Measurements from ENCODE around the gene ARHGAP6. TPM values are rescaled to one million over a fixed set of nuclear protein-coding genes. Genes with fewer than 3 reads are reported as not detected.
"Not testable (repeated sequence)": the region's sequence is repeated elsewhere in the genome, so short reads cannot be mapped to it uniquely, and the experiment has no call there.

Gene ARHGAP6
- total RNA-seq, 1 experiment from 2014 or later = 0.07 TPM

GRCh38 chrX:11355944-11356343 lies 309.8 kb downstream of the ARHGAP6 start:
- not testable (repeated sequence) for H3K18ac ChIP-seq (ENCODE audit: insufficient read length, low read depth, low read length); H2BK120ac ChIP-seq (ENCODE audit: low read depth, low read length, poor library complexity, severe bottlenecking); H3K79me2 ChIP-seq (ENCODE audit: insufficient read depth, low read length); H2BK5ac ChIP-seq (ENCODE audit: insufficient read length, low read length); H3K27me3 ChIP-seq (ENCODE audit: insufficient read depth, low read length); H3K27ac Mint-ChIP-seq; H3K23me2 ChIP-seq (ENCODE audit: insufficient read length, low read depth, low read length, poor library complexity, severe bottlenecking); H2AFZ ChIP-seq (ENCODE audit: low read length); H4K5ac ChIP-seq (ENCODE audit: insufficient read length, low read depth, low read length); H3K4ac ChIP-seq (ENCODE audit: low read depth, low read length); H4K20me1 ChIP-seq (ENCODE audit: control insufficient read depth, insufficient read depth, insufficient read length); H2BK12ac ChIP-seq (ENCODE audit: insufficient read length, low read depth, low read length); H3K56ac ChIP-seq (ENCODE audit: insufficient read length, low read depth, low read length); H3K23ac ChIP-seq (ENCODE audit: insufficient read length, low read depth, low read length); H3K4me1 Mint-ChIP-seq; H2BK15ac ChIP-seq (ENCODE audit: low read depth, low read length); H2BK20ac ChIP-seq (ENCODE audit: low read depth, low read length, poor library complexity, severe bottlenecking); H3K4me2 ChIP-seq (ENCODE audit: insufficient read depth, insufficient read length, low read length); H3K79me1 ChIP-seq (ENCODE audit: insufficient read depth, low read depth, low read length, poor library complexity, severe bottlenecking); H4K91ac ChIP-seq (ENCODE audit: insufficient read length, low read depth, low read length); H3K36me3 Mint-ChIP-seq (ENCODE audit: insufficient read depth in 1 of 3, low read depth in 3 of 3); H3K4me3 Mint-ChIP-seq; H4K8ac ChIP-seq (replicated peaks; ENCODE audit: insufficient read length, low read depth, low read length); H3K27ac ChIP-seq (ENCODE audit: insufficient read length, low read depth, low read length); H3K14ac ChIP-seq (ENCODE audit: insufficient read depth, low read length); H3T11ph ChIP-seq (ENCODE audit: low read length); H3K4me1 ChIP-seq (ENCODE audit: insufficient read depth, low read length); H3K27me3 Mint-ChIP-seq (ENCODE audit: low read depth); H3K9ac ChIP-seq (ENCODE audit: extremely low read depth, insufficient read length, low read length); H3K9me3 ChIP-seq (ENCODE audit: control insufficient read depth, low read depth, low read length); DNase-seq; H2AK5ac ChIP-seq (ENCODE audit: insufficient read length, low read length)
- H3K9me3 Mint-ChIP-seq = peaks cover 35 to 48% of the 10 kb centered on the region in 2 experiments
- WGBS (ENCODE audit: extremely low coverage, insufficient read length, low lambda C conversion rate) = no CpG with 5 or more reads among the region's 2 CpGs

Data from H9 (cell line).